Psoas muscle (tissue), 8 donors: ENCODE measurements around the gene CDKL2. TPM values are rescaled to one million over a fixed set of nuclear protein-coding genes. Genes with fewer than 3 reads are reported as not detected.
A peak's percentile ranks its signal among the peaks of the same experiment; 100 is the strongest.
"Not testable (repeated sequence)": the region's sequence is repeated elsewhere in the genome, so short reads cannot be mapped to it uniquely, and the experiment has no call there.

Experiments used
- ATAC-seq, 4 donors: fragments of 200-7000 bp; cut with Tn5 transposase; one replicate each; pipeline ENCODE4 v1.9.1; 2020; ENCODE audit warnings: moderate library complexity in 3 of 4, mild to moderate bottlenecking in 2 of 4
- DNase-seq, 2 donors: peaks; one replicate each; pipeline ENCODE4 v3.0.0-alpha.2; 2020
- H3K27ac ChIP-seq: fragments of 200-600 bp; one replicate; pipeline ENCODE4 v1.8.0; 2022
- H3K27me3 ChIP-seq, 3 donors: fragments of 200-600 bp in 1 of 3; one replicate each; pipeline versions ENCODE4 v1.6.1 to v1.8.0; 2013 to 2022; ENCODE audit warnings: low read length in 2 of 3, mild to moderate bottlenecking in 2 of 3, moderate library complexity in 1 of 3; ENCODE audit not compliant: insufficient read depth in 3 of 3
- H3K36me3 ChIP-seq, 2 donors: fragments of 200-600 bp in 1 of 2; one replicate each; pipeline versions ENCODE4 v1.6.1 to v1.8.0; 2013 to 2022; ENCODE audit warnings: low read depth in 1 of 2, mild to moderate bottlenecking in 1 of 2, moderate library complexity in 1 of 2; ENCODE audit not compliant: insufficient read depth in 1 of 2
- H3K4me1 ChIP-seq: fragments of 200-600 bp; one replicate; pipeline ENCODE4 v1.8.0; 2022
- H3K4me3 ChIP-seq: fragments of 200-600 bp; one replicate; pipeline ENCODE4 v1.8.0; 2022; ENCODE audit warnings: mild to moderate bottlenecking
- H3K9me3 ChIP-seq: fragments of 200-600 bp; one replicate; pipeline ENCODE4 v1.8.0; 2022
- CTCF ChIP-seq: fragments of 200-600 bp; IDR thresholded peaks from one replicate; pipeline ENCODE4 v1.8.0; 2022; ENCODE audit warnings: antibody characterized with exemption
- WGBS, 3 donors: extraction: QIAGEN DNeasy Blood & Tissue Kit; methylation state at CpG; one replicate each; pipeline versions ENCODE4 v1.1.6 to v1.1.7; 2013; 5-methylcytosine and 5-hydroxymethylcytosine counted together
- intact Hi-C, 2 donors: fragments of 100-400 bp; cut with DNase I; formaldehyde crosslinking; loops; one replicate each; pipeline versions ENCODE4 v1.11.0 to v1.14.2; 2022
- polyA plus RNA-seq, 3 donors: library from polyadenylated mRNA; stranded (reverse); fragments of 200-250 nt; gene quantifications; one replicate each; pipeline ENCODE4 v1.2.3, GENCODE V29; 2013
- total RNA-seq, 4 donors: library from RNA; stranded (reverse); fragmentation: NEBNext Ultra II Directional in 2 of 4; extraction: Animal tissue kit (Norgen Biotek cat#: 25700) in 2 of 4; gene quantifications; one replicate each; pipeline versions ENCODE4 v1.2.1 to v1.2.4, GENCODE V29; 2021 to 2023
- donor health status: healthy with polysubstance abuse.
- donor health status: DM: no; HTN: no; CAD: no; lungs with moderate emphysema.
- donor health status: Bipolar disorder and iron deficiency.
- donor health status: healthy.
- donor health status: DM: yes; HTN: yes; CAD: no.
- donor health status: DM: no; HTN: no; CAD: no.
- donor health status: DM: no; HTN: no; CAD: no.
- donor health status: DM: yes; HTN: yes; CAD: no.

The CDKL2 gene
- total and polyA plus RNA-seq, 7 donors, result 0.30 to 0.40 TPM; not detected in 5

GRCh38 chr4:75549019-75549418 lies 81.3 kb downstream of the CDKL2 start:
- no peak overlapping the region for H3K27ac ChIP-seq
- no peaks in the 10 kb centered on the region for H3K27me3 ChIP-seq
- intact Hi-C loops, result no loop called here
- no peaks in the 10 kb centered on the region for H3K4me1 ChIP-seq
- 77 to 89% (median 78%) methylated on average over 2 of the region's 2 CpGs for WGBS, 3 donors
- ATAC-seq (no peak), DNase-seq (no peak)
- peaks cover 5 to 17% of the 10 kb centered on the region in 2 donors for H3K36me3 ChIP-seq
- no peak for TF ChIP-seq CTCF
- no peaks in the 10 kb centered on the region for H3K9me3 ChIP-seq
- H3K4me3 ChIP-seq, result no peak overlapping the region

GRCh38 chr4:75547647-75548387 lies 82.5 kb downstream of the CDKL2 start:
- no peak for TF ChIP-seq CTCF
- Histone ChIP-seq H3K9me3 (no peaks in the 10 kb centered on the region), H3K36me3 (peaks cover 5 to 27% of the 10 kb centered on the region in 2 donors), H3K27ac (no peak overlapping the region), H3K27me3 (no peaks in the 10 kb centered on the region), H3K4me3 (no peak overlapping the region), H3K4me1 (no peaks in the 10 kb centered on the region)
- 64 to 66% (median 65%) methylated on average over 15 of the region's 15 CpGs for WGBS, 3 donors
- intact Hi-C loops, result no loop called here
- DNase-seq (peak; percentile 41 to 59), ATAC-seq (peak in 1 of 4 donors; percentile 22)

- Histone ChIP-seq H3K4me1 (no peaks in the 10 kb centered on the region), H3K36me3 (peaks cover 5 to 39% of the 10 kb centered on the region in 2 donors), H3K27me3 (no peaks in the 10 kb centered on the region), H3K4me3 (no peak overlapping the region), H3K9me3 (no peaks in the 10 kb centered on the region), H3K27ac (no peak overlapping the region)
- no peak for TF ChIP-seq CTCF
- WGBS, 3 donors, result 80 to 92% (median 91%) methylated on average over 5 of the region's 5 CpGs
- DNase-seq (no peak), ATAC-seq (no peak)
- intact Hi-C loops, result no loop called here
Observed at GRCh38 chr4:75545526-75545925, 84.8 kb downstream of the CDKL2 start.

- no peak for TF ChIP-seq CTCF
- no peaks in the 10 kb centered on the region for H3K27me3 ChIP-seq
- H3K4me3 ChIP-seq, result no peak overlapping the region
- DNase-seq (no peak), ATAC-seq (no peak)
- WGBS, 3 donors, result 91 to 95% (median 92%) methylated on average over 3 of the region's 3 CpGs
- H3K4me1 ChIP-seq, result no peaks in the 10 kb centered on the region
- H3K36me3 ChIP-seq, result peaks cover 5 to 45% of the 10 kb centered on the region in 2 donors
- intact Hi-C loops, result no loop called here
- no peaks in the 10 kb centered on the region for H3K9me3 ChIP-seq
- no peak overlapping the region for H3K27ac ChIP-seq
Observed at GRCh38 chr4:75544870-75545269, 85.5 kb downstream of the CDKL2 start.

DNA sequence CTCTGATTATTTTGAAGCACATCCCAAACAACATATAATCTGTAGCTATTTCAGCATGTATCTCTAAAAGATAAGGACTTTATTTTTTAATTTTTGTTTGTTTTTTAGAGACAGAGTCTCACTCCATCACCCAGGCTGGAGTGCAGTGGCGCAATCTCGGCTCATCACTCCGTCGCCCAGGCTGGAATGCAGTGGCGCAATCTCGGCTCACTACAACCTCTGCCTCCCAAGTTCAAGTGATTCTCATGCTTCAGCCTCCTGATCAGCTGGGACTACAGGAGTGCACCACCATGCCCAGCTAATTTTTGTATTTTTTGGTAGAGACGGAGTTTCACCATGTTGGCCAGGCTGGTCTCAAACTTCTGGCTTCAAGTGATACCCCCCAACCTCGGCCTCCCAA lies 86.1 kb downstream of the CDKL2 start:
- H3K4me3 ChIP-seq, intact Hi-C loops, H3K4me1 ChIP-seq, H3K27me3 ChIP-seq, DNase-seq, ATAC-seq, H3K9me3 ChIP-seq, H3K27ac ChIP-seq: not testable (repeated sequence)
- 91 to 96% (median 92%) methylated on average over 8 of the region's 8 CpGs for WGBS, 3 donors
- H3K36me3 ChIP-seq, result peaks cover 5 to 51% of the 10 kb centered on the region in 2 donors
